ENCODE data around the gene UNC5B. TPM values are rescaled to one million over a fixed set of nuclear protein-coding genes. Genes with fewer than 3 reads are reported as not detected.

UNC5B gene
- total RNA-seq, 1 experiment from 2014 or later = 0.71 TPM

DNA sequence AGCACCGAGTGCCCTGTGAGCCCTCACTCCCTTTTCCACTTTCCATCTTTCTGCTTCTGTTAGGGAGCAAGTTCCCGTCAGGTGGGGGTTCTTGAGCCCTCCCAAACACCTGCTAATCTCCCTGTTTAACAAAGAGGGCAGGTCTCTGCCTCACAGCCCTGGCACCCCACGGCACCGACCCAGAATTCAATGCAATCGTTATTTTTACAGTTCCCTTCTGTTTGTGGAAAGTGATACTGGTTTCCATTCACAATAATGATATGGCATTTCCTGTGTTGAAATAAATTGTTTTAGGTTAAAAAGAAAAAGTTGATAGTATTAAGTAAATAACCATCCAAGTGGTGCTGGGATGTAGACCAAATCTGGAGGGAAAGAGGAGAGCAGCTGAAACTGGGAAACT, 67.8 kb downstream of the UNC5B start:
- Histone ChIP-seq H3K4me1 (replicated peaks) (no peaks in the 10 kb centered on the region), H3K4me3 (no peak overlapping the region), H3K36me3 (no peaks in the 10 kb centered on the region), H3K27ac (no peak overlapping the region), H3K27me3 (replicated peaks) (no peaks in the 10 kb centered on the region), H3K9me3 (replicated peaks) (no peaks in the 10 kb centered on the region)
- no peak for DNase-seq (ENCODE audit: low read depth in 1 of 2, low spot score in 2 of 2)

DNA sequence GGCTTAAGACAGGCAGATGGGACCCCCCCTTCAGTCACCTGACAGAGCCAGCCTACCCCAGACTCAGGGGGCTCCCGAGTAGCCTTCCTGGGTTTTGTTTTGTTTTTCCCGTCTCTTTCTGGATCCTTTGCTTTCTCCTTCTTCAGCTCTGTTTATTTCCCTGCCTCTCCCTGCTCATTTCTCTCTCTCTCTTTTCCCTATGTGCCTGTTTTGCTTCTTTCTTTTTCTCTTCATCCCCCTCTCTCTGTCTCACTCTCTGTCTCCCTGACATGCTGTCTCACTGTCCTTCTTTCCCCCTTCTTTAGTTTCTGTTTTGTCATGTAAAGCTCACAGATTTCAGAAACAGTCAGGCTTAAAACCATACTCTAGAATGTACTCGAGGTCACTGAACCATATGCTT, 68.5 kb downstream of the UNC5B start:
- H3K4me1 ChIP-seq (replicated peaks) = no peaks in the 10 kb centered on the region
- no peaks in the 10 kb centered on the region for H3K9me3 ChIP-seq (replicated peaks)
- no peaks in the 10 kb centered on the region for H3K36me3 ChIP-seq
- H3K27ac ChIP-seq = no peak overlapping the region
- no peaks in the 10 kb centered on the region for H3K27me3 ChIP-seq (replicated peaks)
- H3K4me3 ChIP-seq = no peak overlapping the region
- no peak for DNase-seq (ENCODE audit: low read depth in 1 of 2, low spot score in 2 of 2)

DNA sequence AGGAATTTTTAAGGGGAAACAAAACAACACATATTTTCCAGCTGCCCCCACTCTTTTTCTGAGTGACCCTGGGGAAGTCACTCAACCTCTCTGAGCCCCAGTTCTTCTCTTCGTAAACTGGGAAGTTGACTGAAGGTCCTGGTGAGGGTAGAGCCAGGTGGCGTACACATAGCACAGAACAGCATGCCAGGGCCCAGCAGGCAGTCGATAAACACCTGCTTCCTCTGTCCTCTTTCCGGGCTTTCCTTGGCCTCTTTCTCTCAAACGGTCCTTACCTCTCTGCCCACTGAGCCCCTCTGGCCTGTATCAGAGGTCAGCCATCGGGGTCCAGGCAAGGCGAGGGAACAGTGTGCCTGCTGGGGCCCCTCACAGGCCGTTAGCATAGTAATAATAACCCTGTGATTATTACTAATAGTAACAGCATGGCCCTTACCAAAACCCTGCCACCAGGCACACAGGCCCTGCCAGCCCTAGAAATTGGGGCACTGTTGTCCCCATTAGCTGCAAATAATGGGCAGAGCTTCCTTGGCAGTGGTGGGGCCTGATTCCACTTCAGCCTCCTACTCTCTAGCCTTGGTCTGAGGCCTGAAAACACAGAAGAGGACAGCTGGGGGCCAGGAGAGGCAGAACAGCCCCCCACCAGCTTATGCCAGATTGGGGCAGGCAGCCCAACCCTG, 69.4 kb downstream of the UNC5B start:
- Histone ChIP-seq H3K36me3 (no peaks in the 10 kb centered on the region), H3K4me1 (replicated peaks) (no peaks in the 10 kb centered on the region), H3K27me3 (replicated peaks) (no peaks in the 10 kb centered on the region), H3K9me3 (replicated peaks) (no peaks in the 10 kb centered on the region), H3K27ac (no peak overlapping the region), H3K4me3 (no peak overlapping the region)
- DNase-seq (ENCODE audit: low read depth in 1 of 2, low spot score in 2 of 2) = no peak

DNA sequence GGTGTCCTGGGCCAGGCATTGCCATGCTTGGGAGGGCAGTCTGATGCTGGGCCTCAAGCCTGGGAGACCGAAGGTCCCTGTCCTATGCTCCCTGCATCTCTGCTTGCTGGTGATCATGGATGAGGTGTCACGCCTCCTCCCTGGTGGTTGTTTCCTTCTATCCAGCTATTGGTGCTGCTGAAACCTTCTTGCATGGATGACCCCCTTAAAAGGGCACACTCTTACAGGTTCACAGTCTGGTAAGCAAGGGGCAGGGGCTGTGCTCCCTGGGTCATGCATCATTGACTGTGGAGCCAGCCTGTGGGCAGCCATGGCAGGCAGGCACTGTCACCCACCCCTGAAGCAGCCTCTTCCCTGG, 69.9 kb downstream of the UNC5B start:
- no peaks in the 10 kb centered on the region for H3K9me3 ChIP-seq (replicated peaks)
- no peak overlapping the region for H3K4me3 ChIP-seq
- no peak overlapping the region for H3K27ac ChIP-seq
- no peaks in the 10 kb centered on the region for H3K36me3 ChIP-seq
- DNase-seq (ENCODE audit: low read depth in 1 of 2, low spot score in 2 of 2) = no peak
- H3K27me3 ChIP-seq (replicated peaks) = no peaks in the 10 kb centered on the region
- no peaks in the 10 kb centered on the region for H3K4me1 ChIP-seq (replicated peaks)

DNA sequence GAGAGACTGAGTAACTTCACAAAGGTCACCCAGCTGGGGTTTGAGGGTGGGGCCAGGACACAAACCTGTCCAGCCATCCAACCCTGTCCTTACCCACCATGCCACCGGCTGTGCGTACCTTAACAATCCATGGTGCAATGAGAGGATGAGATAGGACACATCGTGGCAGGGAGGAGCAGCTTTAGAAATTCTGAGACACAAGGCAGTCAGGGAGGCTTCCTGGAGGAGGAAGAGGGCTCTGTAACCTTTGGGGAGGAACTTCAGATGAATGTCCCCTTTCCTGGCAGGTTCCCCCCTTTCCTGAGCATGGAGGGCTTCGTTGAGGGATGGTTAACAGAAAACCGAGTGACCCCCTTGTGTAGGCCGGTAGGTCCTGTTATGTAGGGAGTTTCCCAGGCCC, 71.0 kb downstream of the UNC5B start:
- H3K4me1 ChIP-seq (replicated peaks) = no peaks in the 10 kb centered on the region
- H3K4me3 ChIP-seq = no peak overlapping the region
- no peaks in the 10 kb centered on the region for H3K36me3 ChIP-seq
- H3K27ac ChIP-seq = no peak overlapping the region
- no peak for DNase-seq (ENCODE audit: low read depth in 1 of 2, low spot score in 2 of 2)
- H3K27me3 ChIP-seq (replicated peaks) = no peaks in the 10 kb centered on the region
- H3K9me3 ChIP-seq (replicated peaks) = no peaks in the 10 kb centered on the region

DNA sequence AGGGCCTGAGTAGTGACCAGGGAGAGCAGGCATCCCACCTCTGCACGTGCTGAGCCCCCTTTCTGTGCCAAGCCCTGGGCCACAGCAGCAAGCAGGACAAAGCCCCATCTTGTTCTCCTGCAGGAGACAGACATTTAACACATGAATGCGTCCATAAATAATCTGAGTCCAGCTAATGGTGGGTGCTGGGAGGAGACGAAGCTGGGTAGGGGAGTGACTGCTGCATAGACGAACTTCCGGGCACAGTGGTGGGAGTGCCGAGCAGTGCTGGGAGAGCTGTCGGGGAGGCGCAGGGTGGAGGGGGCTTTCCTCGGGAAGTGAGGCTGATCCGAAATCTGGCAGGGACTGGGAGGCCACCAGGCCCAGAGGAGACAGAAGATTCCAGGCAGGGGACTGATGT, 71.5 kb downstream of the UNC5B start:
- no peaks in the 10 kb centered on the region for H3K27me3 ChIP-seq (replicated peaks)
- no peak for DNase-seq (ENCODE audit: low read depth in 1 of 2, low spot score in 2 of 2)
- no peak overlapping the region for H3K27ac ChIP-seq
- H3K9me3 ChIP-seq (replicated peaks) = no peaks in the 10 kb centered on the region
- no peaks in the 10 kb centered on the region for H3K36me3 ChIP-seq
- H3K4me1 ChIP-seq (replicated peaks) = no peaks in the 10 kb centered on the region
- no peak overlapping the region for H3K4me3 ChIP-seq

DNA sequence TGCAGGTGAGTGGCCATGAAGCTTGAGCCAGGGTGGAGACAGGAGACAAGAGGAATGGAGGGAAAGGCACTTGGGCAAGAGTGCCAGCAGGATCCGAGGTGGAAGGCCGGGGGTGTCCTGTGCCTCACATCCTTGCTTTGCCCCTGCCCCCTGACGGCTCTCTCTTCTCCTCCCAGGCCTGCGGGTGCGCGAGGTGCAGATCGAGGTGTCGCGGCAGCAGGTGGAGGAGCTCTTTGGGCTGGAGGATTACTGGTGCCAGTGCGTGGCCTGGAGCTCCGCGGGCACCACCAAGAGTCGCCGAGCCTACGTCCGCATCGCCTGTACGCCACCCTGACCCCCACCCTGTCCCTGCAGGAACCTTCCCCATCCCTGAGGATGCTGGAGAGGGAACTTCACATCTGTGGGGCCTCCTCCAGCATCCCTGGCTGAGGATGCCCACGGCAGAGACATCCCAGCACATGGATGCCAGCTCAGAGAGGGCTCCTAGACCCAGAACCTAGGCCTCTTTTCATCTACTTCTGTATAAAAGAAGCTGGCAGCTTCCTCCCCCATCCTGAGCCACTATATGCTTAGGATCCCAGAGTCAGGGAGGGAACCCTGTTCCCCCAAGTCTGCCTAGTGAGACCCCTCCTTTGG, 72.3 kb downstream of the UNC5B start:
- H3K4me3 ChIP-seq = no peak overlapping the region
- no peaks in the 10 kb centered on the region for H3K36me3 ChIP-seq
- no peaks in the 10 kb centered on the region for H3K27me3 ChIP-seq (replicated peaks)
- H3K9me3 ChIP-seq (replicated peaks) = no peaks in the 10 kb centered on the region
- no peak for DNase-seq (ENCODE audit: low read depth in 1 of 2, low spot score in 2 of 2)
- no peak overlapping the region for H3K27ac ChIP-seq
- no peaks in the 10 kb centered on the region for H3K4me1 ChIP-seq (replicated peaks)

DNA sequence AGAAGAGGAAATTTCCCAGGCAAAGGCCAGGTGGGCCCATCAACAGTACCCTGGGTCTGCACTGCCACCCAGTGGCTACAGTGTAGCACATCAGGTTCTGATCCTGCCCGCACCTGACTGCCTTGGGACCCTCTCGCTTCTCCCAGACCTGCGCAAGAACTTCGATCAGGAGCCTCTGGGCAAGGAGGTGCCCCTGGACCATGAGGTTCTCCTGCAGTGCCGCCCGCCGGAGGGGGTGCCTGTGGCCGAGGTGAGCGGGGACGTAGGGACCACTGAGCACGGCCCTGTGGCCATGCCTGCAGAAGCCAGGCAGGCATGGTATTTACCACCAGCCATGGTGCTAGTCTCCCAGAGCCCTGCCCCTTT, 72.8 kb downstream of the UNC5B start:
- DNase-seq (ENCODE audit: low read depth in 1 of 2, low spot score in 2 of 2) = peak in 1 of 2 experiments; percentile 21
- no peak overlapping the region for H3K4me3 ChIP-seq
- H3K4me1 ChIP-seq (replicated peaks) = no peaks in the 10 kb centered on the region
- no peaks in the 10 kb centered on the region for H3K9me3 ChIP-seq (replicated peaks)
- no peaks in the 10 kb centered on the region for H3K36me3 ChIP-seq
- H3K27ac ChIP-seq = no peak overlapping the region
- H3K27me3 ChIP-seq (replicated peaks) = no peaks in the 10 kb centered on the region

DNA sequence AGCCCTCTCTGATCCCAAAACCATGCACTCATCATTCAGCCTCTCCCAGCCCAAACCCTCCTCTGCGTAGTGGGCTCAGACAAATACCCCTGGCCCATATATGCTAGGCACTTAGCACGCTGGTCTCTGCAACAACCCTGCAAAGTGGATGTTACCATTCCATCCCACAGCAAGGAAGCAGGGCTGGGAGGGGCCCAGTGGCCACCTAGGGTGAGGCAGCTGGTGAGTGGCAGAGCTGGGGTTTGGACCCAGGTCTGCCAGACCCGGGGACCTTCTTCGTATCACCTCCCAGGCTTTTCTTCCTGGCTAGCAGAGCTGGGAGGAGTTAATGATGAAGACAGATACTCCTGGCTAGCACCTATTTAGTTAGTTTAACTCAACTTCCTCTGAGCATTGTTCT, 73.6 kb downstream of the UNC5B start:
- Histone ChIP-seq H3K9me3 (replicated peaks) (no peaks in the 10 kb centered on the region), H3K4me3 (no peak overlapping the region), H3K27ac (no peak overlapping the region), H3K36me3 (no peaks in the 10 kb centered on the region), H3K4me1 (replicated peaks) (no peaks in the 10 kb centered on the region), H3K27me3 (replicated peaks) (no peaks in the 10 kb centered on the region)
- DNase-seq (ENCODE audit: low read depth in 1 of 2, low spot score in 2 of 2) = no peak

DNA sequence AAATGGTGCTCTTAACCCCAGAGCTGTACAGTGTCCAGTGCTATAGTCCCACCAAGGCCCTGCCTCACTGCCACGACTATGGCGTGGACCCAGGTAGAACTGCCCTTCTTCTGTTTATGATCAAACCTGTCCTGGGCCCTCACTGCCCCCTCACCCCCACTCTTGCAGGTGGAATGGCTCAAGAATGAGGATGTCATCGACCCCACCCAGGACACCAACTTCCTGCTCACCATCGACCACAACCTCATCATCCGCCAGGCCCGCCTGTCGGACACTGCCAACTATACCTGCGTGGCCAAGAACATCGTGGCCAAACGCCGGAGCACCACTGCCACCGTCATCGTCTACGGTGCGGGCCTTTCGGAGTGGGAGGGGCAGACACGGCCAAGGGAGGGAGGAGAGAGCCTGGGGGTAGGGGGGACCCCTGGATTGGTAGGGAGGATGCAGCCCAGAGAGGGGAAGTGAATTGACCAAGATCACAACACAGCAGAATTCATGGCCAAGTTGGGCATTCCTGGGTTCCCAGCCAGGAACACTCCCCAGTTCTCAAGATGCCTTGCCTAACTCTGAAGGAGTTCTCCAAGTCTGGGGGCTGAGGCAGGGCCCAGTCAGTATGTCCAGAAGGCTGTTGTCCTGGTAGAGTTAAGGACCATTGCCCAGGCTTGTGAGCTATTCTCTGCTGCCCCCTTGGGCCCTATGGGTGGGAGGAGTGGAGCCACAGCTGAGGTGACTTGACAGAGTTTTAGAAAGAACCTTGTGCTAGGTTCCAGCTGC, 74.3 kb downstream of the UNC5B start:
- no peak for DNase-seq (ENCODE audit: low read depth in 1 of 2, low spot score in 2 of 2)
- Histone ChIP-seq H3K4me1 (replicated peaks) (no peaks in the 10 kb centered on the region), H3K36me3 (no peaks in the 10 kb centered on the region), H3K9me3 (replicated peaks) (no peaks in the 10 kb centered on the region), H3K27ac (no peak overlapping the region), H3K4me3 (no peak overlapping the region), H3K27me3 (replicated peaks) (no peaks in the 10 kb centered on the region)

DNA sequence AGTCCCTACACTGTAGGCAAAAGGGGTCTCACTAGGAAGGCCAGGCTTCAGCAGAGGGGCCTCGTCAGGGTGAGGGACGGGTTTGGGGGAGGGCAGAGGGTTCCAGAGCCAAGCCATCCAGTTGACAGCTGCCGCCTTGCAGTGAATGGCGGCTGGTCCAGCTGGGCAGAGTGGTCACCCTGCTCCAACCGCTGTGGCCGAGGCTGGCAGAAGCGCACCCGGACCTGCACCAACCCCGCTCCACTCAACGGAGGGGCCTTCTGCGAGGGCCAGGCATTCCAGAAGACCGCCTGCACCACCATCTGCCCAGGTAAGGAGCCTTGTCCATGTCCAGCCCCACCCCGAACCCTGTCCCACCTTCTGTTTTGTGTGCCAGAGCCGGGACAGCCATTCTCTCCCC, 75.1 kb downstream of the UNC5B start:
- no peak overlapping the region for H3K27ac ChIP-seq
- no peak for DNase-seq (ENCODE audit: low read depth in 1 of 2, low spot score in 2 of 2)
- no peaks in the 10 kb centered on the region for H3K4me1 ChIP-seq (replicated peaks)
- H3K9me3 ChIP-seq (replicated peaks) = no peaks in the 10 kb centered on the region
- no peaks in the 10 kb centered on the region for H3K27me3 ChIP-seq (replicated peaks)
- no peak overlapping the region for H3K4me3 ChIP-seq
- H3K36me3 ChIP-seq = no peaks in the 10 kb centered on the region

DNA sequence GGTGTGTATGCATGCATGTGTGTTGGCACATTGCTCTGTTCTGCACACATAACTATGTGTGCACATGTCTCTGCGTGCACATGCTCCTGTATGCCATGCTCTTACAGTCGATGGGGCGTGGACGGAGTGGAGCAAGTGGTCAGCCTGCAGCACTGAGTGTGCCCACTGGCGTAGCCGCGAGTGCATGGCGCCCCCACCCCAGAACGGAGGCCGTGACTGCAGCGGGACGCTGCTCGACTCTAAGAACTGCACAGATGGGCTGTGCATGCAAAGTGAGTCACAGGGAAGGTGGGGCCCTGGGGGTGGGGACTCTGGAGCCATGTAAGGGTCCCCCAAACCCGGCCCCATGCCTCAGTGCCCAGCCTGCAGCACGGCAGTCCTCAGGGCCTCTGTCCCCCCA, 76.1 kb downstream of the UNC5B start:
- Histone ChIP-seq H3K4me1 (replicated peaks) (no peaks in the 10 kb centered on the region), H3K4me3 (no peak overlapping the region), H3K9me3 (replicated peaks) (no peaks in the 10 kb centered on the region), H3K36me3 (no peaks in the 10 kb centered on the region), H3K27me3 (replicated peaks) (no peaks in the 10 kb centered on the region), H3K27ac (no peak overlapping the region)
- DNase-seq (ENCODE audit: low read depth in 1 of 2, low spot score in 2 of 2) = no peak

DNA sequence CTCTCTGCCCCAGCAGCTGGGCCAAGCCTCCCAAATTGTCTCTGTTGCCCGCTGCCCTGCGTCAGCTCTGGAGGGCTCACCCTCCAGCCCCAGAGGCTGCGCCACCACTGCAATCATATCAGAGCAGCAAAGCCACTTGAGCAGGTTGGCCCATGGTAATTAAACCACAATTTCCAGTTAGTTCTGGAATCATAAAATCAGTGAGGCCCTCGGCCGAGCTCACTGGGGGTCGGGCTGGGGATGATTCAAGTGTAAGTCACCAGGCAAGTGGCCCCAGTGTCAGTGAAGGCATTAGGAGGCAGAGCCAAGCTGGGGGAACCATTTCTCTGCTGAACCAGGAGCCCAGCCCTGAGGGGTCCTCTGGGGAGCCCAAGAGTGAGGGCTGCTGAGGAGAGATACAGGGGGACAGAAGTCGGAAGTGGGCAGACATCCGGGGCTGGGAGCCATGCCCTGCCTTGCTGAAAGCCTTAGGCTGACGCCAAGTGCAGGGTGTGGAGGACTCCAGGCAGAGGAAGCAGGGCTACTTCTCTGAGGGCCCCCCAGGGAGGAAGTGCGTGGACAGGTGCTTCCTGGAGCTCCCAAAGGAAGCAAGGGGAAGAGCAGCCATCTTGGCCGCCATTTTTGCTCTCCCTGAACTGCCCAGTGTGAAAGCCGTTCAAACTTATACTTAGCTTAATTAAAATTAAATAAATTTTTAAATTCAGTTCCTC, 77.2 kb downstream of the UNC5B start:
- H3K4me3 ChIP-seq = no peak overlapping the region
- no peak overlapping the region for H3K27ac ChIP-seq
- no peak for DNase-seq (ENCODE audit: low read depth in 1 of 2, low spot score in 2 of 2)
- H3K27me3 ChIP-seq (replicated peaks) = no peaks in the 10 kb centered on the region
- H3K36me3 ChIP-seq = no peaks in the 10 kb centered on the region
- no peaks in the 10 kb centered on the region for H3K4me1 ChIP-seq (replicated peaks)
- no peaks in the 10 kb centered on the region for H3K9me3 ChIP-seq (replicated peaks)

DNA sequence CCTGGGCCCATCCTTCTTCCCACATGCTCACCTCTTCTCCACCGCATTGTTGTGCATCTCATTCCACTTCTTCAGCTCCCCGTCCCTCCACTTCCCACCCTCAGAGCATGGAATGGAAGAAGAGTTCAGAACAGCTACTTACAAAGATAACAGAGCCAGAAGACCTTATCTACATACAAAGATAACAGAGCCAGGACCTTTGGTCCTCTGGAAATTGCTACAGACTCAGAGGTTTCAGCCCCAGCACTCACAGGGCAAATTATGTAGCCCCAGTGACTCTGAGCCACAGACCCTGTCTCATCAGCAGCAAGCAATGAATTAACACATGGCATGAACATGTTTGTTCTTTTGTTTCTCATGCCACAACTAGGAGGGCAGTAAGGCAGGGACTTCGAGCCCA, 78.0 kb downstream of the UNC5B start:
- H3K9me3 ChIP-seq (replicated peaks) = no peaks in the 10 kb centered on the region
- no peak for DNase-seq (ENCODE audit: low read depth in 1 of 2, low spot score in 2 of 2)
- H3K27ac ChIP-seq = no peak overlapping the region
- no peaks in the 10 kb centered on the region for H3K36me3 ChIP-seq
- no peaks in the 10 kb centered on the region for H3K4me1 ChIP-seq (replicated peaks)
- no peak overlapping the region for H3K4me3 ChIP-seq
- no peaks in the 10 kb centered on the region for H3K27me3 ChIP-seq (replicated peaks)
